Fibroblast of peridontal ligament (primary cell): ENCODE results near the gene JAZF1.

Experiments
- DNase-seq: peaks from one replicate; pipeline ENCODE4 v3.0.0-alpha.2; 2010; ENCODE audit errors: extremely low read depth

The JAZF1 gene

DNA sequence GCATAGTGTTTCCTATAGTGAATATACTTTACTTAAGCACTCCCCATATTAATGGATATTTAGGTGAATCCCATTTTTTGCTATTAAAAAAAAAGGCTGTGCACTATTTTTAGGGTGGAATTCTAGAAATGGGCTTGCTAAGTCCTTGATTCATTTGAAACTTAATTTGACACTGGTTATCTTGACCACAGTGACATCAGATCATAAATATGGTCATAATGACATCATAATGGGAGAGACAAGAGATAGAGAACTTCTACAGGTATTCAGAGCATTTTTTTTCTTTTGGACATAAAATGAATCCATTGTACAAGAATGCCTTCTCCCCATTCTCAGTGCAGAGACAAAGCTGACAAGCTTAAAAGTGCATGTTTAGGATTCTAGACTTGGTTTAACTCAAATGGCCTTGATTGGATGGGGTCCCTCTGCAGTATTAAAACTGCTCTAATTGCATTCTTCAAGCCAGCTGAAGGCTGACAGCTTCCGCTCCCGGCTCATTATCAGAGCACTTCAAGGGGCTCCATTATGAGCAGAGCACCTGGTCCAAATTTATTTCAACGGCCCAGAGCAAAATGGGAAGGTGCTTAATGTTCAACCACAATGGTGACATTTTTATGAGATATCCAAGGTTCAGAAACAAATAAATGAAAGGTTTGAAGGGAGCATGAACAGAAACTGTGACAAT lies 104.8 kb downstream of the JAZF1 start:
- no peak for DNase-seq

DNA sequence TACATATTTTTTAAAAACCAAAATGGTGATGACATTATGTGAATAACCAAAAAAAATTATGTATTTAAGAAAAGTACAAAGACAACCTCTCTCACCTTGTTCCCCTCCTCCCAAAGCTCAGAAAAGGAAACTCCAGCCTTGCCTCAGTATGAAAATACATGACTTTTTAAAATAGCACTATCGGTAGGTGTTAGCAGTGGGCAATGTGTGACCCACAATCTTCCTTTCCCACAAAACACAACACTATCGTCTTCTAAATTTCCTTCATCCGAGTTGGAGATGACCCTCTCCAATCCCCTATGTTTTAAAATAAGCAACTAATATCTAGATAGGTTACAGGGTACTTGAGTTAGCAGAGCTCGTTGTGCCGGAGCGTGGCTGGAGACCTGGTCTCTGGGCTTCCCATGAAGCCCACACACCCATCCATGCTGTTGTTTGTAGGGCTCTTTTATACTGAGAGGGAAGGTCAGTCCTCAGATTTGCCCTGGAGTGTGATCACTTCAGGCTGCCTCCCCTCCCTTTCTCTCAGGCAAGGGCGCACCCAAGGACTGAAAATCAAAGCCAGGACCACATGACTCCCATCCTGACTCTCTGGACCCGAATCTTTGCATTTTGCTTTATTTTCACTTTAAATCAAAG lies 107.6 kb downstream of the JAZF1 start:
- no peak for DNase-seq

DNA sequence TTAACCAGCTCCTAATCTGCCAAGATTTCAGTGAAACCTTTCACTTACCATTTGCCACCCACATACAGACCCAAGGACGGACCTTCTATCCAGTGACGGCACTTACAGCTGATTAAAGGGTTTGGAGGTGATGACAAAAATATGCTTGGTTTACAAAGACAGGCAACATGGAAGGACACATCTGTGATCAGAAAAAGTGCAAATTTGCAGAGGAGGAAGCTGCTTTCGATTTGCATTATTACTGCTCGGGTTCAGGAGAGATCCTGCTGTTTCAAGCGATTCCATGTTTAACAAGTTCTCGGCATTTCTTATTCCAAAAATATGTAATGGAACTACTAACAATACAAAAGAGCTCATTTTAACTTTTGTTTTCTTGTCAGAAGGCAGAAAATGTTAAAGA lies 109.0 kb downstream of the JAZF1 start:
- DNase-seq: peak; percentile 33

DNA sequence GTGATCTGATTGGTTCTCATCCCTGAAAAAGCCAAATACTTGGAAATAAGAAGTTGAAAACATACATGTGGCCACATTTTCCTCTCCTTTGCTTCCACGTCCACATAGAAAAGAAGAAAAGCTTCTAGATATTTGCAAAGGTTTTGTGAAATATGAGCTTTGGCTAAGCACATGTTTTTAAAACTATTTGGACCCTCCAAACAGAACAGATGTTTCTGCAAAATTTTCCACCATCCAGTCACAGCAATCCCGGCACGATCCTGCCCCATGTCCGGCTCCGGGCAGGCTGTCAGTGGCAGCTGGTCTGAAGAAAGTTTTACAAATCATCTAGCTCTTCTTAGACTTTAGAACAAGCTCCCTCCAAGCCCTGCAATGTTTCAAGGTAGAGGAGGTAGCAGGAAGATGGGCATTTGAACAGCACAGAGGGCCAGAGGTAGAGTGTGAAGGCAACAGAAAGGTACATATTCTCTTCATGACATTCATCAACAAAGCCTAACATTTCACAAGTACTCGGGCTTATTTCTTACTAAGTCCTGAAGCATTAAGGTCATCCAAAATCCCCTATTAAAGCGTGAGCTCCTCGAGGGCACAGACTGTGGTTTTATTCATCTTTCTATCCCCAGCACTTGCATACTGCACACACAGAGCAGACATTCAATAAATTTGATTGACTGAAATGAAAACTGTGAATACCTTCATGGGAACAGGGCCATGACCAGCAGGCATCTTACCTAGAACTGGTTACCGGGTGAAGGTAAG lies 110.1 kb downstream of the JAZF1 start:
- DNase-seq: no peak

DNA sequence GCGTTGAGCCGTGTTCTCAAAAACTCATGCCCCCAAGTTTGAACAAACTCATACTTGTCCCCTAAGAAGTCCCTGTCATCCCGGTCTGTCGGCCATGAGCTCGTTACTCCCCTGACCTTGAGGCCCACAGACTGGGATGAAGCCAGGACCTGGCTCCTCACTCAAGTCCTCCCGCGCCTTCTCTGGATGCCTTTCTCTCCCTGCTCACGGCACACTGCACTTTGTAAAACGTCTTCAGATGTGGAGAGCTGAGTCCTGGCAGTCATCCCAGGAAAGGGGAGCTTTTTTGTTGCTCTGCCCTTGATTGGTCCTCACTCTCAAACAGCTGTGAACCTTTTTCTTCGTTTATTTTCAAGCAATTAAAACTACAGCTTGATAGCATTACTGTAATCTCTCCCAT lies 110.8 kb downstream of the JAZF1 start:
- peak; percentile 90 for DNase-seq

DNA sequence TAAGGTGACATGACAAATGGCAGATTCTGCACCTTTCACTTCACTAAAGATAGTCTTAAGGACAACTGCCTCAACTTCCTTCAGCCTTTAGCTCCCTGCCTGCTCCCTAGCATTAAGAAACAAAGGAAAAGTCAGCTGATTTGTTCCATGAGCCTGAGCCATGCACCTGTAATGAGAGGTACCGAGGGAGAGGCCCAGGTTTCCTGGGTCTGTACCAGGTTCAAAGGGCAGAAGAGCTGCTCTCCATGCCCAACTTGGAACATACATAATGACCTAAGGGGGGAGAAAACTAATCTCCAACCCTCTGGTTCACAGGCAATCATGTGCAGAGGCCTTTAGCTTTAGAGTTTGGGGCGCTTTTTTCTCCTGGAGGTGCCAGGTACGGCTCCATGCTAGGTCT lies 111.2 kb downstream of the JAZF1 start:
- DNase-seq: no peak

DNA sequence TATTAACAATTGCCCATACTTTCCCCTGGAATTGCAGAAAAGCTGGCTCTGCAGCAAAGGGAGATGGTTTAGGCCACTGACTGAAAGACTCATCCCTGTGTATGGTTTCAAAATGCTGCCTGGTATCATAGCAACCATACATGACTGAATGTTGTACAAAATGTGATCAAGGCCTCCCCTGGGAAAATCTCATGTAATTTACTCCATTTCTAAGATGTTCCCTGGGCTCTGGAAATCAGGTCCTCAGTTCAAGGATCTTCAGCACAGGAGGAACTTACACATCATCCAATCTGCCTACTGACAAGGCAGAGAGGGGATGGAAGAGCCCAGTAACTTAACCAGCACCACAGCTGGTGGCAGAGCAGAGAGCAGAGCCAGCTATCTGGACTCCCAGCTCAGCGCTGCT lies 111.8 kb downstream of the JAZF1 start:
- DNase-seq: peak; percentile 82

DNA sequence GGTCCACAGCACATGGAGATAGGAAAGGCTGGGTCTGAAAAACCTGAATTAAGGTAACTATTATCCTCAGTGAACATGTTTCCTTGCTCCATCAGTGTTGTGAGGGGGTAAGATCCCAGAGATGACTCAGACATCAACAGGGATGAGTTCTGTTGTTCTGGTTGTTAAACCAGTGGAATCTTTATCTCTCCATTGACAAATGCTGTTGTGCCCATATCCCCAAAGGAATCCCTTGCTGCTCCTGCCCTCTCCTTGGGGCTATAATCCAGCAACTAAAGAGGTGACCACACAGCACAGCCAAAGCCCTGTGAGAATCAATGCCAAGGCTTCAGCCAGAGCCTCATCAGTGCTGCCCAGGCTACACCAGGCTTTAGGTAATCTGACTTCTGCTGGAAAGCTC lies 113.4 kb downstream of the JAZF1 start:
- DNase-seq: no peak

DNA sequence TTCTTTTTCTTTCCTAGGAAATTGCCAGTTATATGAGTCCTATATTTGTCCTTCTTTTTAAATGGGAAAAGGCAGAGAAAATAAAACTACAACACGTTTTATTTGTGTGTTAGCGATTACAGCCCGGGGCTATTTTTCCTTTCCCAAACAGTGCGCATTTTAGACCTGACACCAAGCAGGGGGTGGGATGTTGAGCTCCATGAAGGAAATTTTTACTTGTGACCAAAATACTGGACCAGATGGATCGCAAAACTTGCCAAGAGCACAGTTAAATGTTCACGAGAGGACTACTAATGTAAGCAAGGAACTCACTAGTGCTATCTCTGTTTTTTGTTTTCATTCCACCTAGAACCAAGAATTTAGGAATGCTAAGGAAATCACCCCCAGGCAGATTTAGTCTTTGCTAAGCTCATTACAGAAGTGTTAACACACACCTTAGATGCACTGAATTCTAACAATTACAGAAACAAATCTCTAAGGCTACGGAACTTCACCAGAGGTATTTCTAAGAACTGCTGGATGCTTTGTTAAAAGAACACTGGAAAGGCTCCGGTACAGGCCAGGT lies 114.8 kb downstream of the JAZF1 start:
- DNase-seq: no peak

DNA sequence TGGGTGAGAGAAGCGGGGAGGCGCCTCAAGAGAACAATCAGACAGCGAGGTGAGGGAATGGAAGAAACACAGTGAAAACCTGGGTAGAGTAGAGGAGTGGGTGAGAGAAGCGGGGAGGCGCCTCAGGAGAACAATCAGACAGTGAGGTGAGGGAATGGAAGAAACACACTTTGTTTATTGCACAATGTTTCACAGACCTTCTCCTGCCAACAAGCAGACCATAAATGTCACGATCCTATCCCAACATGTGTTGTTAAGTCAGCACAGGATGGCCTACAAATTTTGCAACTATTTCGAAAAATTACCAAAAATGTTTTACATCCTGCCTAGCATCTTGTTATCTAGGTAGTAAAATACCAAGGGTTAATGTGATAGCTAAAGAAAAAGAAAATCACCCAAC lies 115.3 kb downstream of the JAZF1 start:
- peak; percentile 22 for DNase-seq

DNA sequence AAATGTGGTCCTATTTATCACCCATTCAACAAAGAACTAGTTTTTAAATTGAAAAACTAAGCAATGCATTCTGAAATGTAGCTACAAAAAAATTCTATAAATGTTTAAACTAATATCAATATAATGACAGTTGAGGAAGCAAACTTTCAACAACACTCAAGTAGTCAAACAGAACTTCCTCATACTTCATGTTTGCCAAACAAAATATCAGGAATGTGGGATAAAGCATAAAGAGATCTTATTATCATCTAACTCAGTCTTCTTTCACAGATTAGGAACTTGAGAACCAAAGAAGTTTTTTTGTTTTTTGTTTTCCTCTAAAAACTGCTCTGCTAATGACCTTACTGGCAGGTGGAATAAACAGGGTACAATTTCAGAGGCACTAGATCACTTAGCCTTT lies 116.2 kb downstream of the JAZF1 start:
- DNase-seq: peak; percentile 19

DNA sequence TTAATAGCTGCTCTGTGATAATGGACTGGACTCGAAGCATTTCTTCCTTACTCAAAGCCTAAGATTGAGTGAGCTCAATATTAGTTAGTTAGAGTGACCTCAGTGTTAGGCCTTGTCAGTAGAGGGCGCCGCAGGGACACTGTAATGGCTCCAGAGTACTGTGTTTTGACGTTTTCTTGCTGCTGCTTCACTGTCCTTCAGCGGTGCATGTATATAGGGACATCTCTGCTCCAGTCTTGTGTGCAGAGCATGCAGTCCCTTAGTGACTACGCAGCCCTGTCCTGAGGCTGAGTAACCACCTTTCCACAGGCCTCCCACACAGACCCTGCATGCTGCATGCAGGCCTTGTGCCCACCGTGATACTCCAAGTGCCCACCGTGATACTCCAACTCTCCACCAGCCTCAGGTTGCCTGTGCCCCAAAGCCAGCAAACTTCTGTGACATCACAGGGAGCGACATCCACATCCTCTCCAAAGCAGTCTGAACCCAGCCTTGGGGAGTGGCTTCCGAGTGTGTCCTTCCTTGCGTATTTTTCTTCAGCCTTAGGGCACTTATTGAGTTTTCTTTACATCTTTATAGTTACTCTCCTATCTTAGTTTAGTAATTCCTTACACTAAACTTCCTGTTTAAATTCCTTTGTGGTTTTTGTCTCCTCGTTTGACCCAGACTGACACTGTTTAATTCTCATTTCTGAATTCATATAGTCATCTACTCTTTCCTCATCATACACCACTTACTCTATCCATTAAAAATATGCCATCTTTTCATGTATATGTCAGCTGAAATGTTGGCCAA lies 118.2 kb downstream of the JAZF1 start:
- DNase-seq: peak; percentile 63

DNA sequence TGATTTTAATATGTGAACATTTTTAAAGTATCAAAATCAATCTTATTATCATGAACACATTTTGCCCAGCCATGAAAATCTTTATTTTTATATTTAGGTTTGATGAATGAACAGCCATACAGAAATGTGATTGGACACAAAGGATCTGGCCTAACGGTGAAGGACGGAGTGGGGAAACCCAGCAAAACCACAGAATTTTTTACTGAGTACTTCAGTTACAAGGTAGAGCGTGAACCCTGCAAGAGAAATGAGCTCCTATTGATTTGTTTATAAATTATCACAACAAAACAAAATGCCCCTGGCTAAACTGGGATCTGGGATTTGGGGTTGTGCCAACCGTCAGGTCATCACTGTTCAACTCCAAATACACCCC lies 118.8 kb downstream of the JAZF1 start:
- DNase-seq: no peak

DNA sequence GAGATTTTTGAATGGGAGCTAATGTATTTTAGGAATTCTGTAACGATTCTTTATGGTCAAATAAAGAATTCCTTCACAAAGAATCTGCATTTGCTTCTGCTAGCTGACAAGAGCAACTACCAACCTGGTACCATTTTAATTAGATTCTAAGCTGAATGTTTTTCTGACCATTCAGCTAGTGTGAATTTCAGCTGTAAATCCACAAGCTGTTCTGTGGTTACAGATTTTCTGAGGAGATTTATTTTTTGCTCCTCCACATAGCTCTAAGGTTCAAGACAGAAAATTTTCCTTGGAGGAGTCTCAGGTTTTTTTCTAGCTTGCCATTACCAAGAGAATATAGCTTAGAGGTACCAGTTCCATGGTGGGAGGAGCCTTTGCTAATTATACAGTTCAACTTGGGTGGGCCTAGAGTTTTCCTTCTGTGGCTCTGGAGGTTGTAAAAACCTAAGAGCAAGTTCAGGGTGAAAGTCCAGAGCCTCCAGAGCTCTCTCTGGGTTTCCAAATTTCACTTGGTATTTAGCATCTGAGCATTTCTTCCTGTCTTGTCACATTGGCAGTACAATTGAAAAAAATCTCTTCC lies 120.1 kb downstream of the JAZF1 start:
- DNase-seq: no peak

DNA sequence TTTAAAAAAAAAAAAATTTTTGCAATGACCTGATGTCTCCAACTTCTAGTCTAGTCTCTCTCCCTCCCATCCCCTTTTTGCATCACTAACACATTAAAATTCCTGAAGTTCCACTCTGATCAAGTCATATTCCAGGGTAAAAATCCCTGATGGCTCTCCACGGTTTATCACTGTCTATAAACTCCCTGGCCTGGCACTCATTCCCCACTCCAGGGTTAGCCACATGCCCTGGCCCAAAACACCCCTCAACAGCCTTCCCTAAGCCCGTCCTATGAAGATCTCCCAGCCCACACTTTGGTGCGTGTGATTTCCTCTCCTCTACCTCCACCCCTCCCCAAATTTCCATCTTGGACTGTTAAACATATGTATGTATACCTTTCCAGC lies 125.4 kb downstream of the JAZF1 start:
- DNase-seq: no peak

DNA sequence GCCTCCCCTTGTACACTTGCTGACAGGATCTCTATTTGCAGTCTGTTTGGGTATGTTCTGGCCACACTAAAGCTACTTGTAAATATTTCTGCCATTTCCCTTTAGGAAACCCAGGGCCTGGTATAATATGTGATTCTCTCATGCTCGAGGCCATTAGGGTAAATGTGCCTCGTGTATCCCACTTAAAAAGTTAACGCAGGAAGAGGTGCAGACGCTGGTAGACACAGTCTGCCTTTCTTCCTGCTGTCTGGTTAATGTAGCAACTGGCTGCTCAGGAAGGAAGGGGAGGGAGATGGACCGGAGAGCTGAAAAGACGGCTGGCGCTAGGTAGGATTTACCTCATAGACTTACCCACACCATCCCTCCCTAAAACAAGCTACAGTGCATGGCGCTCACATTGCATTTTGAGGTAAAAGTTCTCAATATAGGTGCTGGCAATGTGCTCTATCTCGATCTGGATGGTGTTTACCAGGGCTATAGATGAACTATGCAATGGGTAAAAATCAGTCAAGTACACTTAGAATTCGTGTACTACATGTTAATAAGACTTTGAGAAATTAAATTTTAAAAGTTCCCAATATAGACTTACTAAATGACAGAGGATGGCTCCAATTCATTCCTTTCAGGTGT lies 125.9 kb downstream of the JAZF1 start:
- DNase-seq: no peak

DNA sequence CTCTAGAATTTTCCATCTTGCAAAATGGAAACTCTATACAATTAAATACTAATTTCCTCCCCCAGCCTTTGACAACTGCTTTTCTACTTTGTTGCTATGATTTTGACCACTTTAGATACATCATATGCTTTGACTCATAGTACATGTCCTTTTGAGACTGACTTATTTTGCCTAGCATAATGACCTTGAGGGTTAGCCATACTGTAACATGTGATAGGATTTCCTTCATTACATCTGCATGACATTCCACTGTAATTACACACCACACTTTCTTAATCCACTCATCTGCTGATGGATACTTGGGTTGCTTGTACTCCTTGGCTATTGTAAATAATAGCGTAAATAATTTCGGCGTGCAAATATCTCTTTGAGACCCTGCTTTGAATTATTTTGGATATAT lies 127.7 kb downstream of the JAZF1 start:
- peak; percentile 64 for DNase-seq

DNA sequence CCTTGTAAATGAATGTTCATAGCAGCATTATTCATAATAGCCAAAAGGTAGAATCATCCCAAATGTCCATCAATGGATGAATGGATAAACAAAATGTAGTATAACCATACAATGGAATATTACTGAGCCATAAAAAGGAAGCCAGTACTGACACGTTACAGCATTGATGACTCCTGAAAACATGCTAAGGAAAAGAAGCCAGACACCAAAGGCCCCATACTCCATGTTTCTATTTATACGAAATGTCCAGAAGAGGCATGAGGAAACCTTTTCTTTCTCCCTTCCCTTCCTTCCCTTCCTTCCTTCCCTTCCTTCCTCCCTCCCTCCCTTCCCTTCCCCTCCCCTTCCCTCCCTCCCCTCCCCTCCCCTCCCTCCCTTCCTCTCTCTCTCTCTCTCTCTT lies 131.9 kb downstream of the JAZF1 start:
- no peak for DNase-seq

DNA sequence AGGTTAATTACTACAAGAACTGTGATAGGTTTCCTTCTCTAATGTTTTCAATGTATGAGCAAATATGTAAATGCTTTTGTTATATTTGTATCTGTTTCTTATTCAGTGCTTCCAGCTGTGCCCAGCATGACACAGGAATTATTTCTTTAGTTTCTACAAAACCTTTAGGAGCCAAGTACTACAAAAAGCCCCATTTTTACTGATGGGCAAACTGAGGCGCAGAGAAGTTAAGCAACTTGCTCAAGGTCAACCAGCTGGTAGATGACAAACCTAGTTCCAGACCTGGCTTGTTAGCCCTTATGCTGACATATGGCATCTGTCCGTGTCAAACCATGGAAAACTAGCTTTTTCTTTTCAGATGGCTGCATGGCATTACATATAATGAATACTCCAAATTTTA lies 134.6 kb downstream of the JAZF1 start:
- DNase-seq: no peak

DNA sequence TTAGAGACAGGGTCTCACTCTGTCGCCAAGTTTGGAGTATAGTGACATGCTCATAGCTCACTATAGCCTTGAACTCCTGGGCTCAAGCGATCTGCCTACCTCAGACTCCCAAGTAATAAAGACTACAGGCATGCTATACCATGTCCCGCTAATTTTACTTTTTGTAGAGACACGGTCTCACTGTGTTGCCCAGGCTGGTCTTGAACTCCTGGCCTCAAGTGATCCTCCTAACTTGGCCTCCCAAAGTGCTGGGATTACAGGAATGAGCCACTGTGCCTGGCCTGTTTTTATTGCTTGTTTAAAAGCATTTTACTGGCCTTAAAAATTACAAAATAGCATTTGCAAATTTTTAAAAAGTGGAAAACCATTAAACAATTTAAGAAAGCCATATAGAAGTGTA lies 135.0 kb downstream of the JAZF1 start:
- no peak for DNase-seq

DNA sequence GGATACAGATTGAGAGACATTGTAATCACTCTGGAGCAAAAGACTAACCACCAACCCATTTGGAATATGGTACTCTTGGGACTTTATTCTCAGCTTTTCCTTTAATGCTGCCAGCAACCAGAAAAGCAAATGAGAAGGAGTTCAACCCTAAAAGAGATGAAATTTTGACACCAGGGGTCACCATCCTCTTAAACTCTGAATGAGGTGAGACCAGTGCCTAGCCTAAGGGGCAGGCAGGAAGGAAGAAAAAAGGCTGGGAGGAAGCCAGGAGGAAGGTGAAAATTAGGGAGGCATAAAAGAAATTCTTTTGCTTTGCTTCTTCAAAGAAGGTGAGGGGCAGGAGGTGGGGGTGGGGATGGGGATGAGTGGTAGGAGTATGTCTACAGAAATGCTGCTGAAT lies 135.8 kb downstream of the JAZF1 start:
- DNase-seq: no peak
